GM12874 (cell line): ENCODE data around the gene DEFB127.

Source experiments
- CTCF ChIP-seq: IDR thresholded peaks from 2 replicates; pipeline ENCODE4 v1.5.1; 2011; ENCODE audit warnings: low read depth, mild to moderate bottlenecking, control low read depth, low read length, moderate library complexity; ENCODE audit not compliant: insufficient read depth

Gene DEFB127

GRCh38 chr20:157154-157553, at the start of gene DEFB127:
DEFB127 (plus strand) TSS chr20:157454; CDS start chr20:157545, 91 bp downstream.
- TF ChIP-seq CTCF: no peak

- no peak for TF ChIP-seq CTCF
Observed at GRCh38 chr20:112396-112795, 44.9 kb upstream of the DEFB127 start.

- TF ChIP-seq CTCF: no peak
Observed at GRCh38 chr20:117518-117917, 39.7 kb upstream of the DEFB127 start.

GRCh38 chr20:137668-138490, 19.4 kb upstream of the DEFB127 start:
- peak; percentile 58 for TF ChIP-seq CTCF

GRCh38 chr20:142290-142689, 15.0 kb upstream of the DEFB127 start, which contains the start of gene DEFB126:
DEFB126 (plus strand) TSS chr20:142590; CDS start chr20:142629, 39 bp downstream.
- TF ChIP-seq CTCF: no peak

GRCh38 chr20:145877-146276, 11.4 kb upstream of the DEFB127 start:
- TF ChIP-seq CTCF: no peak

GRCh38 chr20:152131-152530, 5.1 kb upstream of the DEFB127 start:
- TF ChIP-seq CTCF: no peak
